ENCODE results near the gene TBC1D9.
A peak's percentile ranks its signal among the peaks of the same experiment; 100 is the strongest.
"Not testable (repeated sequence)": the region's sequence is repeated elsewhere in the genome, so short reads cannot be mapped to it uniquely, and the experiment has no call there.

TBC1D9 gene

DNA sequence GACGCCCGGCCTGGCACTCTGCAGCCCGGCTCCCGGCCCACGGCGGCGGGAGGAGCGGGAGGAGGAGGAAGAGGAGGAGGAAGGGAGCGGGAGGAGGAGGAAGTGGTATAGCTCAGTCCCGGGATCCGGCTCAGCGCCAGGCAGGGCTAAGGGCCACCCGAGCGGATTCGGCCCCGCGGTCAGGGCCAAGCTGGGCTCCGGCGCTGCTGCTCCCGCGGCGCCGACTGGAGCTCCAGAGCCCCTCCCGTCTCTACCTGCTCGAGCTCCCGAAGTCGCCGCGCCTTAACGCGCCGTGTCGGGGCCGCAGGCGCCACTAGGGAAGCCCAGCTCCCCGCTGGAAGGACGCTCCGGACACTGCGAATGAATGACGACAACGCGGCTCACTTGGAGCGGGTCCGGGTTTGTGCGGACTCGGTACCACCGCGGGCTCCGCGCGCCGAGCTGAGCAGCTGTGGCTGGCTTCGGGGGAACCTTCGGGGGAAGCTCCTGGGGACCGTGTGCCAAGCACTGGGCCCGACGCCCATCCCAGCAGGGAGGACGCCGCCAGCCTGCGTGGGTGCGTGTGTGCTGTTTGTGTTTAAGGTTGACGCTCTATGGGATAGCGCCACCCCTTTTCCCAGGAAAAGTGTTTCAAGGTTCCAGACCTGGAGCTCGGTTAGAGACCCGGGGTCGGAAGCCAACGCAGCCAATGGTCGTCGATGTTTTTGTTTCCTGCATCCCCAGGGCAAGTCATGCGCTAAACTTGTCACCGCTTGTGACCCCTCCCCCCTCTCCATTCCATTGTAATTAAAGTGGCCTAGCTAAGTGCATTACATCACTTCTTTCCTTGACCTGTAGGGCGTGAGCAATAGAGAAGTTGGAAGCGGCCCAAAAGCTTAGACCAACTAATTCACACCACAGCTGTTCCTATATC, at the start of gene TBC1D9:
Gene TBC1D9 (minus strand): TSS at position 67 of the 913 bp plus-strand sequence. CDS start 340 bp downstream, outside the sequence.
- peak; percentile 26 for DNase-seq

DNA sequence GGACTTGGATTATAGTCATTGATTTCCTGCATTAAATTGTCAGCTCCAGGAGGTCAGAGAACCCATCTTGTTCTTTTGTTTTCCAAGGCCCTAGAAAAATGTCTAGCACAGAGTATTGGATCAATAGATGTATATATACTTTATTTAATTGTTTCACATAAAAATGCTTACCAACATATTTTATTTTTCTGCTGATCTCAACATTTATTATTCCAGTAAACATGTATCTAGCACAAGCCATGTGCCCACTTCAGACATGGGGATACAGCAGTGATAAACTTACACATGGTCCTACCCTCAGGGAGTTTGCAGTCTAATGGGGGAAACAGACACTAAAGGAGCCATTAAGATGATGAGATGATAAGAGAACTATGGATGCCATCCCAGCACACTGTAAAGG, 49.1 kb upstream of the TBC1D9 start:
- no peak for DNase-seq

DNA sequence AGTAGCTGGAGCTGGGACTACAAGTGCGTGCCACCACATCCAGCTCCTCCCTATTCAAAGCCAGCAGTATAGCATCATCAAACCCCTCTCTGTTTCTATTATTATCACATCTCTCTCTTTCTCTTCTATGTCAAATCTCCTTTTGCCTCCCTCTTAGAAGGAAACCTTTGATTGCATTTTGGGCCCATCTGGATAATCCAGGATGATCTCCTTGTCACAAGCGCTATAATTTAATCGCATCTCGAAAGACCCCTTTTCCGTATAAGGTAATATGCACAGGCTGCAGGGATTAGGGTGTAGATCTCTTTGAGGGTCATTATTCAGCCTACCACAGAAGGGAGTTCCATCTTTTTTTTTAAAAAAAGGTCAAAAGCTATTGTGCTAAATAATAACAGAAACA, 46.4 kb upstream of the TBC1D9 start:
- no peak for DNase-seq

DNA sequence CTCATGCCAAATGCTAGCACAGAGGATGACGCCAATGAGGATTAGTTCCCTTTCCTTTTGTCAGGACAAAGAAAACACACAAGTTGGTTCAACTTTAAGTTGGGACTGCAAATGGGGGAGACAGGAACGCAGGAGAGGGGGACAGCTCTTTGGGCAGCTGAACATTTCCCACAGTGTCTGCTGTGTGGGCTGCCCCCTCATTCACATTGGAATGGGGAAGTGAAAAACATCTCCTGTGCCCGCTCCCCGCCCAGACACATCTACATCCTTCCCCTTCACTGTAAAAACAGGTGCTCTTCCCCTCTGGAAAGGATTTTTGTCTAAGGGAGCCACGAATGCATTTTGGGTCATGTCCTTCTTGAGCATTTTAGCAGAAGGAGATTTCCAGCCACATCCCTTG, 44.5 kb upstream of the TBC1D9 start:
- DNase-seq = no peak

DNA sequence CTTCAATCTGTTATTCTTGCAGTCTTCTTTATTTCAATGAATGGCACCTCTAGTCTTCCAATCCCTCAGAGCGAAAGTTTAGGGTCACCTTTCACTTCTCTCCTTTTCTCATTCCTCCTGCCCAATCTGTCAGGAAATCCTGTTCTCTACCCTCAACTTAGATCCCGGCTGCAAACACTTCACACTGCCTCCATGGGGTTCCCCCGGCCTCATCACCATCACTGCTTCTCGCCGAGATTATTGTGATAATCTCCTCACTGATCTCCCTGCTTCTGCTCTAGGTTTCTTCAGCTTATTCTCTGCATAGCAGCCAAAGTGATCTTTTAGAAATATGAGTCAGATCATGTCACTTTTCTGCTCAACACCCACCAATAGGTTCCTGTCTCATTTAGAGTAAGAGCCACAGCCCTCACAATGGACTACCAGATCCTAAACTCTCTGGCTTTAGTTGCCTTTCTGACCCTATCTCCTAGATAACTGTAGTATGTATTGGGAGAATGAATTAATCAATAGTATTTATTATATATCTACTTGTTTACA, 43.6 kb upstream of the TBC1D9 start:
- DNase-seq = no peak

DNA sequence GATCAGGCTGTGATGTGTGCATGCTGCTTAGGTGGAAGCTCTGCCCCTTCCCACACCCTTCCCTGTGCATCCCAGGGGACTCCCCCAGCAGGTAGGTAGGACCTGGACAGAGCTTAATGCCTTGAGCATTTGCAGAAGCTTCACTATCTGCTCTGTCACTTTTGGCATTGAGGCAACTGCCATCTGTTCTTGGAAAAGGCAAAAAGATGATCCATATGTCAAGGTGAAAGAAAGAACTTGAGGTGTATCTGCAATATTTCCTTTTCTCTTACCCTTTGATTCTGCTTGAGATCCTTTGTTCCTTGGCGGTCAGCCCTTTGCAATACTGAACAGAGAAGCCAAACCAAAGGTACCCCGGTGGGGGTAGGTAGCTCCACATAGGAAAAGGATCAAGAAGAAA, 37.1 kb upstream of the TBC1D9 start:
- DNase-seq = no peak

DNA sequence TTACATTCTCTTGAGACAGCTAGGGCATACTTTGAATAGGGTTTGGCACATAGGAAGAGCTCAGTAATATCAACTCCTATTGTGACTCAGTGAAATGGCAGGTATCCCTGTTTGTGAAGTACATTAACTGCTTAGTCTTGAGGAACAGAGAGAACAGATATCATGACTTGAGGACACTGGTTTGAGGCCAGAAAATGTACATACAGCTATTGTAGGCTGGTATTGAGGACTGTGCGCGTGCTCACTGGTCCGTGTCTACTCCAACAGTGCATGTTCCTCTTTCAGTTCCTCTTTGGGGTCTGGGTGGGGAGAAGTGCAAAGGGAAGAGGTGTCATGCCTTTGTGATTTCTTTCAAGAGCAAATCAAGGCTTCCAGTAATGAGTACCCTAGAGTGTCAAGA, 34.6 kb upstream of the TBC1D9 start:
- peak; percentile 20 for DNase-seq

DNA sequence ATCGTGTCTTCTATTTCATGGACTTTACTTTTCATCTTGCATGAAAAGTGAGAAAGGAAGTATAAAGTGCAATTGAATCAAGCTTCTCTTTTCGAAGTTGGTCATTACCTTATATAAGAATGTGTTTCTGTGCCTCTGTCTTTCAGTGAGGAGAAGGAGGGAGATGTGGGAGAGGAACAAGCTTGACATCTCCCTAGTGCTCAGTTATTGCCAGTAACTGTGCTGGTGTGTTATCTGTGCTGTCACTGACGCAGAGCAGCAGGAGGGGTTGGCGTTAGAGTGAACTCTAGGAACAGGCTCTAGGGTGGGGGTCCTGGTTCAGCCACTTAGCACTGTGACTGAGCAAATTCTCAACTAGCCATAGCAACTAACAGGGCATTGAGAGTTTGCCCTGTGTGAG, 34.0 kb upstream of the TBC1D9 start:
- DNase-seq = no peak

DNA sequence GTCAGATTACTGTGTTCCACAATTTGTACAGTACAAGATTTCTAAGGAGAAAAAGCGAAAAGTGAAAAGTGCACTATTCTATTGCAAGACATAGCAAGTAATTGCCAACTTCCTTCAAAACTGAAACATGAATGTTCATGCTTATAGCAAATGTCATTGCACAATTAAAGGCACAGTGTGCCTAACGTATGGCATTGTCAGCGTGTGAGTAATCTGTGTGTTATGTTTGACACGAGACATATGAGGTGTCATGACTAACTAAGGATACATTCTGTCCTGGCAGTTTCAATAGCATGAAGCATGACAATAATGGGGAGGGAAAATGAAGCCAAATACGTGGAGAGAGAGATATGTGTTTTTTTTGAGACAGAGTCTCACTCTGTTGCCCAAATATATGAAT, 33.6 kb upstream of the TBC1D9 start:
- DNase-seq = no peak

DNA sequence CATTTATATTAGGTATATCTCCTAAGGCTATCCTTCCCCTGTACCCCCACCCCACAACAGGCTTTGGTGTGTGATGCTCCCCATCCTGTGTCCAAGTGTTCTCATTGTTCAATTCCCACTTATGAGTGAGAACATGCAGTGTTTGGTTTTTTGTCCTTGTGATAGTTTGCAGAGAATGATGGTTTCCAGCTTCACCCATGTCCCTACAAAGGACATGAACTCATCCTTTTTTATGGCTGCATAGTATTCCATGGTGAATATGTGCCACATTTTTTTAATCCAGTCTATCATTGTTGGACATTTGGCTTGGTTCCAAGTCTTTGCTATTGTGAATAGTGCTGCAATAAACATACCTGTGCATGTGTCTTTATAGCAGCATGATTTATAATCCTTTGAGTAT, 26.6 kb upstream of the TBC1D9 start:
- DNase-seq = not testable (repeated sequence)

DNA sequence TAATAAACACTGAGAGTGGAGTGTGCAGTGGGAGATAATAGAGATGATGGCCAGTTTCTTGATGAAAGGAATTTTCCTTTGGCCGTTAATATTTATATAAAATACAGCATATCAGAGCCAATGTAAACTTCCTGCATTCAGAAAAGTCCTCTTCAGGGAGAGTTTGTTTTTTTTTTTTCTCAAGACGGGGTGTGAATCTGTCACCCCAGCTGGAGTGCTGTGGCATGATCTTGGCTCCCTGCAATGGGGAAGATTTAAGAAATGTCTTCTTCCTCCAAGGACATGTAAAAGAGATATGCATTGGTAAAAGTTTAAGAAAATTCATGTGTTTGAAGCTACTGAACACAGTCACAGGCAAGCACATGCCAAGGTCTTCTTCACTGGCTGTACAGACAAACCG, 25.4 kb upstream of the TBC1D9 start:
- no peak for DNase-seq

DNA sequence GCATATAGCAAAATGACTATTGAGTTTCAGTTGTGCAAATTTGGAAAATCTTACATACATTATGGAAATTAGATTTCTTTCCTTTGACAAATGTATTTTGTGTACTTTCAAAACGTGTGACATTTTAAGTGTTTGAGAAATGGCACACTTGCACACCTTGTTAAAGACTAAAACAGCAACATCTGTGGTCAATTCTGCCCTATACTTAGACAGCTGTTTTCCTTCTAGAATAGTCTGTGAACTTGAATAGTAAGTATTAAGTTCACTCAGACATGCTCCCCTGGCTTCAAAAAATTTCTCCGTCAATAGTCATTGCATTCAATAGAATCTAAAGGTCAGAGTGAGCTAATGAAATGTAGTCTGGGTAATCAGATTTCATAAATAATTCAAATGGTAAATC, 21.7 kb upstream of the TBC1D9 start:
- DNase-seq = no peak

DNA sequence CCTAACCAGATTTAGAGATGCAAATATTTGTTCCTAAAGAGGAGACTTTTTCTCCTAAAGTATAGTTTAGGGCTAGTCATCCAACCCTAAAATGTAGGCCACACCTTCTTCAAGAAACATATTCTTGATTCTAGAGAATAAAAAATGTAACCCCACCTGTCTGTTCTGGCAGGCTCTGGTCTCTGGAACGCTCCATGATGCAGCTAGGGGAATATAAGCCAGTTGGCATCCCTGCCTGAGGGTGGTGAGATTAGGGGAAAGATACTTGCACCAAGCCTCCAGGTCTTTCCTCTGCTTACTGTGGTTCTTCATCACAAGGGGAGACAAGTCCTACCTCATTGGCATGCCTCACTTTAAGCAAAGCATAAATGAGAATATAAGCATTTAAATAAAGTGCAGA, 21.2 kb upstream of the TBC1D9 start:
- DNase-seq = no peak

DNA sequence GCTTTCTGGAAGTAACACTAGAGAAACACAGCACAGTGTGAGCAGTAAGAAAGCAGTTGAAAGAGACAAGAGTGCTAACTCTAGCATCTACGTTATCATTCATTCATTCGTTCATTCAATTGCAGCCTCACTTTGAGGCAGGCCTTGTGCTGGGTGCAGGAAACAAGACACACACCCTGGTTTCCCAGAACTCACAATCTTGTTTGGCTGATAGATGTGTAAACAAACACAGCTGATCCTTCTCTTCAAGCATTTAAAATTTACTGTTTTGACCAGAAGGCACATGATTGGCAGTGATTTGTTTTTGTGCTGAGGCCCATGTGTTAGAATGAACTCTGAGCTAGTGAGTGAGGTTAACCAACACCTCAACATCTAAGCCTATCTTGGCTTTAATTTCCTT, 20.4 kb upstream of the TBC1D9 start:
- DNase-seq = no peak

DNA sequence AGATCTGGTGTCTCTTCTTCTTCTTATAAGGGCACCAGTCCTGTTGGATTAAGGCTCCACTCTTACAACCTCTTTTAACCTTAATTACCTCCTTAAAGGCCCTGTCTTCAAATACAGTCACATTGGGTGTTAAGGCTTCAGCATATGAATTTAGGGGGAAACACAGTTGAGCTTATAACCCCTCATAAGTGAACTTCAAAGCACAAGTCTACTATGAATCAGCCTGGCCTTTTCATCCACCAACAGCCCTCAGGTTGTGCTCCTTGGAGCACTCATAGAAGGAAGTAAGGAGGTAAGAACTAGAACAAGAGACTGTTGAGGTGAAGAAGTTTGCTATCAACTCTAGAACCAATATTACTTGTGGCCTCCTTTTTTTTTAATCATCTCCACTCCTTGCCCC, 18.8 kb upstream of the TBC1D9 start:
- no peak for DNase-seq

DNA sequence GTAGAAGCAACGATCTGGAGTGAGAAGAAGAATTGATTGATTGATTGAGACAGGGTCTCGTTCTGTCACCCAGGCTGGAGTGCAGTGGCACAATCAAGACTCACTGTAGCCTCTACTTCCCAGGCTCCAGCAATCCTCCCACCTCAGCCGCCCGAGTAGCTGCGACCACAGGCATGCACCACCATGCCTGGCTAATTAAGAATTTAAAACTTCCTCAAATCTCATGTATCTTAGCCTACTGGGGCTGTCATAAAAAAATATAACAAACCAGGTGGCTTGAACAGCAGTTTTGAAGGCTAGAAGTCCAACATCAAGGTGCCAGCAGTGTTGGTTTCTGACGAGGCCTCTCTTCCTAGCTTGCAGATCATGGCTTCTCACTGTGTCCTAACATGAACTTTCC, 18.3 kb upstream of the TBC1D9 start:
- DNase-seq = no peak

DNA sequence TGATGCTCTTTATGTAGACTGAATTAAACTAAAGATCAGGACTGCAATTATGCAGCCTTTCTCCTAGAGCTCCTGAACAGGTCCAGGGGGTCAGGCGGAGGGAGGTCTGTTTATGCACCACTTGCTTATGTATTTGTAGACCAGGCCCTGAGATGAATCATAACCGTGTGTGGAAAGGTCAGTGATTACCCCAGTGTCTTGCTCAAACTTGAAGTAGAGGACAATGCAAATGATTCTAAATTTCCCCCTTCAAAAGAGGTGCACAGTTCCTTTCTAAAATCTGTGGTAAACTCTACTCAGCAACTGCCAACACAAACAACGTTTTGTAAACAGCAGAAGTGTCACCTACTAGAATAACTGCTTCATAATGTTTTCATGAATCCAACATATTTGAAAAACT, 13.0 kb upstream of the TBC1D9 start:
- no peak for DNase-seq

DNA sequence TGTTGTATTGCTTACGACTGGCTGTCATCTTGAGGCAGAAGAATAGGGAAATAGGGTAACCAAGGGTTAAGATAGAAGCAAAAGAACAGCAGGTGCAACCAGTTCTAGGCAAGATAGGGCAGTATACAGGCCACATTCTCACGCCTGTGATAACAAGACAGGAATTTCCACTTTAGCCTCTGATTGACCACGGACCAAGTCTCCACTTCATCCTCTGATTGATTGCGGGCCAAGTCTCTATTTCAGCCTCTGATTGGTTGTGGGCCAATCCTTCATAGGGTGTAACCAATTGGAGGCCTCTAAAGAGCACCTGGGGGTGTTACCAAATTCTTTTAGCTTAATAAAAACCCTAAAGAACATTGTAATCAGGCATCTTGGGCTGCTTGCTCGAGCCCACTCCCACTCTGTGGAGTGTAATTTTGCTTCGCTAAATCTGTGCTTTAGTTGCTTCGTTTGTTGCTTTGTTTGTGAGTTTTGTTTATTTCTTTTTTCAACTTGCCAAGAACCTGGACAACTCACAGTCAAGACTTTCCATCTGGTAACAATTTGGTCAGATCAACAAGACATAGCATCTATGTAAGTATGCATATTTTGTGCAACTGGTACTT, 8.7 kb upstream of the TBC1D9 start:
- no peak for DNase-seq

DNA sequence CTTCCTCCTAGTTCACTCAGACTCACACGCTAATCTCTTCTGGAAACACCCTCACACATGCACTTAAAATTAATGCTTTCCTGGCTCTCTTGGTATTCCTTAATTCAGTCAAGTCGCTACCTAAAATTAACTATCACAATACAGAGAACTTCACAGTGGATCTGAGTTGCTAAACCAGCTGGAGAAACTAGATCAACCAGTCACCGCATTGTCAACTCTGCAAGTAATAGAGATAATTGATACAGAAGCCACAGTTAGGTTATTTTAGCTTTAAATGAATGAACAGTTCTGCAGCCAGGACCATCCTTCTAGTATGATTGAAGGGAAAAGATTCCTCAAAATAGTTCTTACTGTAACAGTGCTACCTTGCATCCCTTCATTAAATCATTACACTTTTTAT, 6.0 kb upstream of the TBC1D9 start:
- DNase-seq = no peak

DNA sequence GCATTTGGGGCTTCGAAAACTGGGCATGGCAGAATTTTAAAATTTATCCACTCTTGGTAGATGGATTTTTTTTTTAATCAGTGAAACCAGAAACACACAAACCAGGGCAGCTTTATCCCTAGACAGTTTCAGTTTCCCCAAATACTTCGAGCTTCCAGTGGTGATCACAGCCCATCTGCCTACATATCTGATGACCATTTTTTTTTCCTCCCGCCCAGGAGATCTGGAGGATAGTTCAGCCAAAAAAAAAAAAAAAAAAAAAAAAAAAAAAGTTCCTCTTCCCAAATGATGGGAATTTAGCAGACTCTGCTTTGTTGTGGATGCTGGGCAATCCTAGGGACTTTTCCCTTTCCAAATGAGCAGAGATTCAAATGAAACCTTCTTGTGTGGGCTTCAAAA, 1.0 kb upstream of the TBC1D9 start:
- DNase-seq = no peak

DNA sequence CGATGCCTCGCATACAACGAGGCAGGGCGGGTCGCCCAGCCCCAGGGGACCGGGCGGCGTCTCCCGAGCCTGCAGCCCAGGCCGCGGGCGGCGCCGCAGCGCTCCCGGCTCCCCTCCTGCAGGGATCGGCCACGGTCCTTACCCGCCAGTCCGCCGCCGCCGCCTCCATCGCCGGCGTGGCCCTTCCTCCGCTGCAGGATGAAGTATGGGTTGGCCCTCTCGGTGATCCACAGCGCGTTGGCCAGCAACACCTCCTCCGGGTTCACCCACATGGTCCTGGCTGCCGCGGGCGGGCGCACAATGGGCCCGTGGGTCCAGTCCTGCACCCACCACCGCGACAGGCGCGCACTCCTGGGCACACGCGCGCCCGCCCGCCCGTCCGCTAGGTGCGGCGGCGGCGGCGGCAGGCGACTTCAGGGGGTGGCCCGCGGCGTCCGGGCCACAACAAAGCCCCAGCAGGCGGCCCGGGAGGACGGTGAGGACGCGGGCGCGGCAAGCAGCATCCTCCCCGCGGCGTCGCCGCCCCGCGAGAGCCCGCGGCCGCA, 339 bp downstream of the TBC1D9 start:
- DNase-seq = no peak

DNA sequence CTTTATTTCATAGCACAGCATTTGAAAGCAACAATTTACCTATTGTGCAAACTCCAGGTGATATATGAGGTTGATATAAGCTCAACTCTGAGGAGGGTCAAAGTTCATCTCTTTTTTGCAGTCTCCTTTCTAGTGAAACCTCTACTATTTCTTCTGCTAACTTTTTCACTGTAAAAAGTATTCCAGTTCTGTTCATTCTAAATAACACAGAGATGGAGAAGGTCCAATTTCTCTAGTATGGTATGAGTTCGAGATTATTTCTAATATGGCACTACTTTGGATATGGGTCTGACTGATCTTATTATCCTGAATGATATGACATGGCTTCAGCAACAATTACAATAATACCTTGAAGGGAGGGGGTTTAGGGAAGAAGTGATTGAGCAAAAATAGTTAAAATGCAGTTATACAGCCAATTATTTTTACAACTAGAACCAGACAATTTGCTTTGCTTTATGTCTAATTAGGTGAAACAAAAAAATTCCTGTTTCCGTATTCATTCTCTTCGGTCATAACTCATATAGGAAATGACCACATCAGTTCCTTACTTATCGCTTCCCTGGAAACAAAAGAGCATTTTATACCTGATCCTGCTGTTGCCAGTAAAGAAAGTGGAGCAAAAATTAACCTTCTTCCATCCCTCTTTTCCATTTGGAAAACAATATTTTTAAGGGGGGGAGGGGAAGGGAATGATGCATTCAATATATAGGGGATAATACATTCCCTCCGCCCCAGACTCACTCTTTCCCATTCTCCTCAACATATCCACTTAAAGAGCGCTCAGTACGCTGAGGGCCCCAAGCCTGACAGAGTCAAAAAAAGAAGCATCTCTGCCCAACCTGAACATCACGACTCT, 1.0 kb downstream of the TBC1D9 start:
- DNase-seq = no peak

DNA sequence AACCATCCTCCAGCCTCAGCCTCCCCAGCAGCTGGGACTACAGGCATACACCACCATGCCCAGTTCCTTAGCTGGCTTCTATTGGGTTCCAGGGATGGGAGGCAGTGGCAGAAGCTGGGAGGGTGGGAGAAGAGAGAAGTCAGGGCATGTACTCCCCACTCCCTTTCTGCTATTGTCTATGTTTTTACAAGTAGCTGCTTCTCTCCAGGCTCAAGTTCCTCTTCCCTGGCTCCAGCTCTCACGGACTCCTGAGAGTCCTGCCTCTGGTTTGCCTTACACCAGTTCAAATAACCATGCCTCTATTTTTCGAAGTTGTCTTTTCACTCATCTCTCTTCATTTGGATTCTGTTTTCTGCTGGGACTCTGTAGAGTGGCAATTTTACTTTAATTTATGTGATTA, 2.9 kb downstream of the TBC1D9 start:
- DNase-seq = no peak
